ENCODE results near the gene CRYAA.
"Not testable (repeated sequence)": the region's sequence is repeated elsewhere in the genome, so short reads cannot be mapped to it uniquely, and the experiment has no call there.

CRYAA gene, protein sequence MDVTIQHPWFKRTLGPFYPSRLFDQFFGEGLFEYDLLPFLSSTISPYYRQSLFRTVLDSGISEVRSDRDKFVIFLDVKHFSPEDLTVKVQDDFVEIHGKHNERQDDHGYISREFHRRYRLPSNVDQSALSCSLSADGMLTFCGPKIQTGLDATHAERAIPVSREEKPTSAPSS

GRCh38 chr21:43168708-43169107, at the start of gene CRYAA:
CRYAA (plus strand) TSS chr21:43169008; CDS start chr21:43169100, 92 bp downstream.
- intact Hi-C loops (cut with DNase I; ENCODE audit: low total_unique reads); H3K4me3 ChIP-seq; H3K27ac ChIP-seq; H3K9me3 ChIP-seq; DNase-seq; H3K27me3 ChIP-seq; H3K4me1 ChIP-seq; H3K36me3 ChIP-seq: not testable (repeated sequence)

GRCh38 chr21:43130094-43130493, 38.7 kb upstream of the CRYAA start:
- H3K4me3 ChIP-seq; H3K36me3 ChIP-seq; H3K4me1 ChIP-seq; intact Hi-C loops (cut with DNase I; ENCODE audit: low total_unique reads); H3K27ac ChIP-seq; DNase-seq; H3K9me3 ChIP-seq; H3K27me3 ChIP-seq: not testable (repeated sequence)

GRCh38 chr21:43134520-43134919, 34.3 kb upstream of the CRYAA start:
- H3K9me3 ChIP-seq; H3K4me3 ChIP-seq; DNase-seq; intact Hi-C loops (cut with DNase I; ENCODE audit: low total_unique reads); H3K27me3 ChIP-seq; H3K4me1 ChIP-seq; H3K27ac ChIP-seq; H3K36me3 ChIP-seq: not testable (repeated sequence)

DNA sequence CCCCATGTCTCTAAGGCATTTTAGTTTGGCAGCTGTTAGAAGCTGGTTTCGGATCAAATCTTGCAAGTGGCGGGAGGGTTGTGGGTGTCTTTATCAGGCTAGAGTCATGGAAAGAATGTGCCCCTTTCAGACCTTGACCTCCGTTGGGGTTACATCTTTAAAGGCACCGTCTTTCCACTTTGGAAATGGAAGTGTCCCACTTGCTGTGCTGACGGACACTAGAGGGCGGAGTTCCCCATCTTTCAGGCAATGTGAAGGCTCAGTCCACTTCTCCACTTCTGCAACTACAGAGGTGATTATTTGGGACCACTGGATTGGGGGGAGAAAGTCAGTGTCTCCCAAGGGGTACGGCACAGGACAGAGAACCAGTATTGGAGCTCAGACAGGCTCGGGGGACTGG, 29.9 kb upstream of the CRYAA start:
- H3K9me3 ChIP-seq; H3K27me3 ChIP-seq; H3K4me1 ChIP-seq; H3K4me3 ChIP-seq; H3K27ac ChIP-seq; H3K36me3 ChIP-seq; DNase-seq; intact Hi-C loops (cut with DNase I; ENCODE audit: low total_unique reads): not testable (repeated sequence)

DNA sequence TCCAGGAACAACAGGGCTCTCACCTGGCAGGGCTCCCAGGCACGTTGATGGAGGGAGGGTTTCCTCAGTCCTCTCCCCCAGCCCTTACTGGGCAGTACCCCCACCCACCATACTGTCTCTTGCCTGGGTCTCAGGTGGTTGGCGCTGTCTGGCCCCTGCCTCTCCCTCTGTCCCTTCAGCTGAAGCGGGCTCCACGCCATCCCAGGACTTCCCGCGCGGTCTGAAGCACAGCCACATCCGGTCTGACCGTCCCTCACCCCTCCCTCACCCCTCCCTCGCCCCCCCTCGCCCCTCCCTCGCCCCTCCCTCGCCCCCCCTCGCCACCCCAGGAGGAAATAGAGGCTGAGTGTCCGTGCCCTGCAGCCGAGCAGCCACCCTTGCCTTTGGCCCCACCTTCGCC, 27.4 kb upstream of the CRYAA start:
- H3K27me3 ChIP-seq; H3K4me1 ChIP-seq; H3K9me3 ChIP-seq; H3K27ac ChIP-seq; DNase-seq; H3K36me3 ChIP-seq; H3K4me3 ChIP-seq; intact Hi-C loops (cut with DNase I; ENCODE audit: low total_unique reads): not testable (repeated sequence)

- H3K27me3 ChIP-seq; H3K9me3 ChIP-seq; H3K4me1 ChIP-seq; H3K4me3 ChIP-seq; DNase-seq; H3K36me3 ChIP-seq; intact Hi-C loops (cut with DNase I; ENCODE audit: low total_unique reads); H3K27ac ChIP-seq: not testable (repeated sequence)
Measured at GRCh38 chr21:43146637-43147036, 22.2 kb upstream of the CRYAA start.

DNA sequence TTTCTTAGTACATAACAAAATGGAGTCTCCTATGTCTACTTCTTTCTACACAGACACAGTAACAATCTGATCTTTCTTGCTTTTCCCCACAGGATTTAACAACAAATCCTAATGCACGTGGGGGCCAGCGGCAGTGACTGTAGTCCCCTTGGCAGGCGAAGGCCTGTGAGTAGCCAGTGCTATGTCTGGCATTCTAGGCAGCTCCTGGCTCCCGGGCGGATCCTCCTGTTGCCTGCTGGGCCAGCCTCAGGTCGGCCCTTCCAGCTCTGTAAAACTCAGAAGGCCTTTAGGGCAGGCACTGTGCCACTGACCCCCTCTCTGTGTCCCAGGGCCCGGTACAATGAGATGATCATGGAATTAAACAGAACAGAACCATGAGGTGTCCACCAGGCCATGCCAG, 20.8 kb upstream of the CRYAA start:
- H3K27ac ChIP-seq; H3K4me3 ChIP-seq; DNase-seq; H3K4me1 ChIP-seq; H3K27me3 ChIP-seq; H3K36me3 ChIP-seq; intact Hi-C loops (cut with DNase I; ENCODE audit: low total_unique reads); H3K9me3 ChIP-seq: not testable (repeated sequence)

DNA sequence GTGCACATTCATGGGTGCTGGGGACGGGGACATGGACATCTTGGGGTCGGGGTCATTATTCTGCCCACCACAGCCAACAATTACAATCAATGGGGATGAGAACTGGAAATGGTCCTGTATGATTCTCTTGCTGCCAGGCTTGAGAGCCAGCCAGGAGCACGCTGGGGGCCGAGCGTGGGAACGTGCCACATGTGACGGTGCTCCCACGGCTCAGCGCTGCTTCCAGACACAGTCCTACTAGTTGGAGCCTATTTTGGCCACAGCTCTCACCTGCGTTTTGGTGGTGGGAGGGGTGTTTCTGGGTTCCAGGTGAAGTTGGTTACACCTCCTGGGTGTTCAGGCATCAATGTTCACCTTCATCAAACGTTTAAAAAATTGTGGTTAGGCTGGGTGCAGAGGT, 19.5 kb upstream of the CRYAA start:
- H3K27me3 ChIP-seq; intact Hi-C loops (cut with DNase I; ENCODE audit: low total_unique reads); H3K4me1 ChIP-seq; H3K4me3 ChIP-seq; H3K36me3 ChIP-seq; DNase-seq; H3K9me3 ChIP-seq; H3K27ac ChIP-seq: not testable (repeated sequence)

DNA sequence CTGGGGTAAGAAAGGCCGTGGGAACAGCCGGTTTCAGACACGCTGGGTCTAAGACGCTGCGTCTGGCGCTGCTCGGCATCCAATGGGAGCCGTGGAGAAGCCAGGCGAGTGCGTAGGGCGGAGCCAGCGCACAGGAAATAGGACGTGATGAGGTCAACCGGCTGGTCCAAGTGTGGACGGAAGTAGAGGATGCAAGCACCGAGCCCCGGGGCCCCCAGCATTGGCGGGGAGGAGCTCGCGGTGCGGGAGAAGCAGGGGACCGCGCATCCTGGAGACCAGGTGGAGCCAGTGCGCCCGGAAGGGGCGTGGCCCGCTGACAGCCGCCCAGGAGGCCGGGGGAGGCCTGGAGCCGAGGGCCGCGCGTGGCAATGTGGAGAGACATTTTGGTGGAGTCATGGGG, 15.2 kb upstream of the CRYAA start:
- H3K27ac ChIP-seq; H3K4me3 ChIP-seq; H3K9me3 ChIP-seq; H3K4me1 ChIP-seq; H3K36me3 ChIP-seq; intact Hi-C loops (cut with DNase I; ENCODE audit: low total_unique reads); DNase-seq; H3K27me3 ChIP-seq: not testable (repeated sequence)

GRCh38 chr21:43159279-43160175, 9.3 kb upstream of the CRYAA start:
- intact Hi-C loops (cut with DNase I; ENCODE audit: low total_unique reads); DNase-seq; H3K27me3 ChIP-seq: not testable (repeated sequence)

GRCh38 chr21:43161826-43162707, 6.7 kb upstream of the CRYAA start:
- H3K27me3 ChIP-seq; H3K36me3 ChIP-seq; H3K9me3 ChIP-seq; H3K4me3 ChIP-seq; DNase-seq; H3K27ac ChIP-seq; intact Hi-C loops (cut with DNase I; ENCODE audit: low total_unique reads); H3K4me1 ChIP-seq: not testable (repeated sequence)

More at GRCh38 chr21:43159279-43160175, 9.3 kb upstream of the CRYAA start:
- H3K27ac ChIP-seq, H3K4me3 ChIP-seq, H3K36me3 ChIP-seq, H3K4me1 ChIP-seq, H3K9me3 ChIP-seq: not testable (repeated sequence)

GRCh38 chr21:43162708-43163205, 6.1 kb upstream of the CRYAA start:
- intact Hi-C loops (cut with DNase I; ENCODE audit: low total_unique reads); H3K9me3 ChIP-seq; DNase-seq; H3K27ac ChIP-seq; H3K4me1 ChIP-seq; H3K27me3 ChIP-seq; H3K4me3 ChIP-seq; H3K36me3 ChIP-seq: not testable (repeated sequence)

DNA sequence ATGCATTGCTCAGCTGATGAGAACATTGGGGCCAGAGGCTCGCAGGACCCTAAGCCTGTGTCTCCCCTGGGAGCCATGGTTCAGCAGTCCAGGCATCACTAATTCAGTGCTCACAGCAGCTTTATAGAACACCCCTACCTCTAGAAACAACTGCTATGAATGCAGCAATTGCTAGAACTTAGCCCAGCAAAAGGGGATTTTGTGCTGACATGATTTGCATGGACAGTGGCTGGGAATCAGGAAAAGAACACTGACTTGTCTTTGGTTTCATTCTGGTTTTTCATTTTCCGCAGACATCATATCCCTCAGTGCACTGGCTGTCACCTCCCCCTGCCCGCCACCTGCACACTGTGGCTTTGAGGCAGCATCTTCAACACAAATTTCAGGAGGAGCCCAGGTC, 4.0 kb upstream of the CRYAA start:
- DNase-seq; intact Hi-C loops (cut with DNase I; ENCODE audit: low total_unique reads); H3K27ac ChIP-seq; H3K9me3 ChIP-seq; H3K36me3 ChIP-seq; H3K4me1 ChIP-seq; H3K4me3 ChIP-seq; H3K27me3 ChIP-seq: not testable (repeated sequence)

- H3K36me3 ChIP-seq; intact Hi-C loops (cut with DNase I; ENCODE audit: low total_unique reads); H3K27me3 ChIP-seq; DNase-seq; H3K27ac ChIP-seq; H3K4me3 ChIP-seq; H3K9me3 ChIP-seq; H3K4me1 ChIP-seq: not testable (repeated sequence)
Measured at GRCh38 chr21:43165734-43166133, 3.1 kb upstream of the CRYAA start.

All from tibial artery (tissue), 4 donors.